Activated B cell treated with CpG ODN at 0.5 μM for 24 hours (primary cell): Measurements from ENCODE around the gene LY6G5C. TPM values are rescaled to one million over a fixed set of nuclear protein-coding genes. Genes with fewer than 3 reads are reported as not detected.

Experiments
- ATAC-seq: fragments of 200-7000 bp; cut with Tn5 transposase; one replicate; pipeline ENCODE4 v1.10.0; 2021; ENCODE audit warnings: low read depth, mild to moderate bottlenecking, moderate library complexity
- CTCF ChIA-PET: fragments of 350-600 bp; sonication (Branson Sonifier 250); formaldehyde crosslinking; loops from one replicate; lab custom pipeline; 2021; ENCODE audit warnings: antibody characterized with exemption; lab: Charles Lee
- POLR2A ChIA-PET: fragments of 350-600 bp; sonication (Branson Sonifier 250); formaldehyde crosslinking; loops from one replicate; lab custom pipeline; 2021; ENCODE audit warnings: antibody characterized with exemption; lab: Charles Lee
- DNase-seq: peaks from one replicate; pipeline ENCODE4 v3.0.0; 2022
- H3K27ac Mint-ChIP-seq: one replicate; pipeline ENCODE4 v1.8.0; 2020; ENCODE audit warnings: mixed read lengths
- H3K27me3 Mint-ChIP-seq: one replicate; pipeline ENCODE4 v1.8.0; 2021; ENCODE audit warnings: mixed read lengths
- H3K36me3 Mint-ChIP-seq: one replicate; pipeline ENCODE4 v1.8.0; 2021; ENCODE audit warnings: low read depth, mixed read lengths
- H3K4me1 Mint-ChIP-seq: one replicate; pipeline ENCODE4 v1.8.0; 2021; ENCODE audit warnings: mixed read lengths
- H3K4me3 Mint-ChIP-seq: one replicate; pipeline ENCODE4 v1.8.0; 2020; ENCODE audit warnings: mild to moderate bottlenecking, mixed read lengths
- H3K9me3 Mint-ChIP-seq: one replicate; pipeline ENCODE4 v1.8.0; 2020; ENCODE audit warnings: mixed read lengths
- intact Hi-C: fragments of 100-400 bp; cut with micrococcal nuclease; formaldehyde crosslinking; loops from one replicate; pipeline ENCODE4 v1.15.1; 2024
- total RNA-seq: library from RNA; stranded (reverse); gene quantifications from 2 replicates; pipeline ENCODE4 v1.2.3, GENCODE V29; 2022
- TF ChIP-seq, protein P1 (sequence below): fragments of 200-600 bp; IDR thresholded peaks from one replicate; pipeline ENCODE4 v1.8.0; 2022; ENCODE audit warnings: antibody characterized with exemption, mild to moderate bottlenecking

The LY6G5C gene
- total RNA-seq, 1 donor from 2014 or later = 0.73 TPM

DNA sequence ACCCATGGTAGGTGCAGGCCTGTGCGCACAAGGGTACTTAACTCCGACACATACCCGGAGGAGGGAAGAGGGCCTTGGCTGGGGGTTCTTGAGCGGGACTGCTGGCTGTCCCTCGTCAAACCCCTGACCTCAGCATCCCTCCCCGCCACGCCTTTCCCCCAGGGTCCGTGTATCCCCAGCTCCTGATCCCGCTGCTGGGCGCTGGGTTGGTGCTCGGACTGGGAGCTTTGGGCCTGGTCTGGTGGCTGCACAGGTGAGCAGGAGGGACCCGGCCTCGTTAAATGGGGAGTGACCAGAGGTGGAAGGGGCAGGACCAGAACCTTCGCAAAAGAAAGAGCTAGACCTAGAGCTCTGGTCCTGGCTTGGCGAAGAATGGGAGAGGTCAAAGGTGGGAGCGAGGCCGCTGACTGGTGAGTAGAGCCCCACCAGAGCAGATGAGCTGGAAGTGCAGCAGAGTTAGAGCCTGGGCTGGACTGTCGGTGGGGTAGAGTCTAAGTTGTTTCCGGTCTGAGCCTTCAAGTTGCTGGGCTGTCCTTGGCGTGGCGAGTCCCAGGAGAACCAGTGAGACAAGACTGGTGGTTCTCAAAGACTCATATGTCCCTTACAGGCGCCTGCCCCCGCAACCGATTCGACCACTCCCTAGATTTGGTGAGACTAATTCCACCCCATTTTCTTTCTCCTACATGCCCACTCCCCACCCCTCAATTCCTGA lies 43.3 kb upstream of the LY6G5C start:
- H3K9me3 Mint-ChIP-seq = no peaks in the 10 kb centered on the region
- peaks cover 47% of the 10 kb centered on the region for H3K4me1 Mint-ChIP-seq
- no peaks in the 10 kb centered on the region for H3K27me3 Mint-ChIP-seq
- ATAC-seq (no peak), DNase-seq (no peak)
- H3K27ac Mint-ChIP-seq = no peak overlapping the region
- ChIA-PET CTCF (no interaction called here), POLR2A (interaction anchor here (0.5 to 7.7 kb wide), 6 partner anchors 14 to 1168 kb away, joined by 3 to 131 read pairs (median 4); partner anchors contain the start of genes ABHD16A, CLIC1, GPANK1 and MSH5)
- H3K4me3 Mint-ChIP-seq = no peak overlapping the region
- TF ChIP-seq, protein P1, sequence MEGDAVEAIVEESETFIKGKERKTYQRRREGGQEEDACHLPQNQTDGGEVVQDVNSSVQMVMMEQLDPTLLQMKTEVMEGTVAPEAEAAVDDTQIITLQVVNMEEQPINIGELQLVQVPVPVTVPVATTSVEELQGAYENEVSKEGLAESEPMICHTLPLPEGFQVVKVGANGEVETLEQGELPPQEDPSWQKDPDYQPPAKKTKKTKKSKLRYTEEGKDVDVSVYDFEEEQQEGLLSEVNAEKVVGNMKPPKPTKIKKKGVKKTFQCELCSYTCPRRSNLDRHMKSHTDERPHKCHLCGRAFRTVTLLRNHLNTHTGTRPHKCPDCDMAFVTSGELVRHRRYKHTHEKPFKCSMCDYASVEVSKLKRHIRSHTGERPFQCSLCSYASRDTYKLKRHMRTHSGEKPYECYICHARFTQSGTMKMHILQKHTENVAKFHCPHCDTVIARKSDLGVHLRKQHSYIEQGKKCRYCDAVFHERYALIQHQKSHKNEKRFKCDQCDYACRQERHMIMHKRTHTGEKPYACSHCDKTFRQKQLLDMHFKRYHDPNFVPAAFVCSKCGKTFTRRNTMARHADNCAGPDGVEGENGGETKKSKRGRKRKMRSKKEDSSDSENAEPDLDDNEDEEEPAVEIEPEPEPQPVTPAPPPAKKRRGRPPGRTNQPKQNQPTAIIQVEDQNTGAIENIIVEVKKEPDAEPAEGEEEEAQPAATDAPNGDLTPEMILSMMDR = no peak
- intact Hi-C loops = no loop called here
- H3K36me3 Mint-ChIP-seq = peaks cover 25% of the 10 kb centered on the region

DNA sequence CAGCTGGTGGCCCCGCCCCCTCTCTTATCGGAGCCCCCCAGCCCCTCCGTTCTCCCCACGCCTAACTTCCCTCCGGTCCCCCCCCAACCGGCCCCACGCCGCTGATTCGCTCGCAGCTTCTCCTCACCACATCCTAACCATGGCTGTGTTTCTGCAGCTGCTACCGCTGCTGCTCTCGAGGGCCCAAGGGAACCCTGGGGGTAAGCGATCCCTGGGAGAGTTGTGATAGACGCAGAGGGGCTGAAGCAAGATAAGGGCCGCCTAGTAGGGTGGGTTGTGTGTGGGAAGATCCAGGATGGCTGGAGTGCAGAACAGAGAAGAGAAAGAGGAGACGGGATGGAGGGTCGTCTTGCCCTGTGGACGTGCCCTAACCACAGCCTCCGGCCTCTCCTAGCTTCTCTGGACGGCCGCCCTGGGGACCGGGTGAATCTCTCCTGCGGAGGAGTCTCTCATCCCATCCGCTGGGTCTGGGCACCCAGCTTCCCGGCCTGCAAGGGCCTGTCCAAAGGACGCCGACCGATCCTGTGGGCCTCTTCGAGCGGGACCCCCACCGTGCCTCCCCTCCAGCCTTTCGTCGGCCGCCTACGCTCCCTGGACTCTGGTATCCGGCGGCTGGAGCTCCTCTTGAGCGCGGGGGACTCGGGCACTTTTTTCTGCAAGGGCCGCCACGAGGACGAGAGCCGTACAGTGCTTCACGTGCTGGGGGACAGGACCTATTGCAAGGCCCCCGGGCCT lies 42.5 kb upstream of the LY6G5C start, which contains the start of gene MPIG6B:
TSS of gene MPIG6B (plus strand) at position 129 of the 735 bp plus-strand sequence. CDS start at position 140, 11 bp downstream.
- Mint-ChIP-seq H3K27me3 (no peaks in the 10 kb centered on the region), H3K9me3 (no peaks in the 10 kb centered on the region), H3K36me3 (peaks cover 25% of the 10 kb centered on the region), H3K27ac (peak within 1 kb of the TSS; percentile 46), H3K4me3 (no peak within 1 kb of the TSS), H3K4me1 (peaks cover 40% of the 10 kb centered on the region)
- intact Hi-C loops = no loop called here
- no peak for DNase-seq
- POLR2A ChIA-PET = interaction anchor here (0.5 to 7.7 kb wide), 10 partner anchors 13 to 1168 kb away, joined by 3 to 131 read pairs (median 4); partner anchors contain the start of genes ABHD16A, CLIC1, GPANK1 and MSH5
- ATAC-seq = no peak
- TF ChIP-seq, protein P1 = no peak
- CTCF ChIA-PET = interaction anchor here (0.8 to 1.7 kb wide), 2 partner anchors 46 to 106 kb away, joined by 3 to 4 read pairs; no protein-coding TSS in a partner anchor

DNA sequence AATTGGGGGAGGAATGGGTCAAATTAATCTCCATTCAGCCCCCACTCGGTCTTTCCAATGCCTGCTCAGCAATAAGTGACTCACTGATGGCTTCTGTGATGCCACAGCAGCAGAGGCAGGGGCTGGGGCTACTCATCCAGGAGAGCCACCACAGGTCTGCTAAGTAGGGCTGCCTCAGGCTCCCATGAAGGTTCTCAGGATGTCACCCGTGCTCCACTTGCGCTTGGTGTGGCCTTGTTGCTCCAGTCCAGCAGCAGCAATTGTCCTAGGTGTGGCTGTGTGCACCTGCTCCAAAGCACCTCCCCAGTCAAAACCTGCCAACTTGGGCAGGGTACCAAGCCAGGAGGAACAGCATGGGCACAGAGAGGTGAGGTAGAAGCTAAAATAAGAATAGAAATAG lies 41.3 kb upstream of the LY6G5C start:
- ChIA-PET POLR2A (interaction anchor here (0.7 kb wide), 1 partner anchor 11 kb away, joined by 3 read pairs; no protein-coding TSS in a partner anchor), CTCF (interaction anchor here (1.7 kb wide), 1 partner anchor 107 kb away, joined by 3 read pairs; no protein-coding TSS in a partner anchor)
- Mint-ChIP-seq H3K4me3 (no peak overlapping the region), H3K36me3 (peaks cover 20% of the 10 kb centered on the region), H3K27me3 (no peaks in the 10 kb centered on the region), H3K4me1 (peaks cover 28% of the 10 kb centered on the region), H3K27ac (no peak overlapping the region), H3K9me3 (no peaks in the 10 kb centered on the region)
- DNase-seq (no peak), ATAC-seq (no peak)
- TF ChIP-seq, protein P1 = no peak
- intact Hi-C loops = no loop called here

- Mint-ChIP-seq H3K4me3 (no peak within 1 kb of the TSS), H3K27ac (no peak within 1 kb of the TSS), H3K36me3 (peaks cover 13% of the 10 kb centered on the region), H3K27me3 (no peaks in the 10 kb centered on the region), H3K4me1 (peaks cover 21% of the 10 kb centered on the region), H3K9me3 (no peaks in the 10 kb centered on the region)
- no peak for ATAC-seq
- CTCF ChIA-PET = no interaction called here
- TF ChIP-seq, protein P1 = no peak
- DNase-seq = no peak
- intact Hi-C loops = no loop called here
- POLR2A ChIA-PET = no interaction called here
Observed at GRCh38 chr6:31721351-31722020, 40.6 kb upstream of the LY6G5C start, which contains the start of gene LY6G6C. TSS of gene LY6G6C (minus strand) at chr6:31721746. CDS start at chr6:31721679, 67 bp downstream.
